ENCODE measurements around the gene GALNT18. TPM values are rescaled to one million over a fixed set of nuclear protein-coding genes. Genes with fewer than 3 reads are reported as not detected.

Gene GALNT18
- total RNA-seq, 1 experiment from 2014 or later, result 1.7 TPM

- Histone ChIP-seq H3K79me2 (ENCODE audit: insufficient read depth, low read length) (no peaks in the 10 kb centered on the region), H3K9ac (ENCODE audit: extremely low read depth, insufficient read length, low read length) (no peak overlapping the region), H3K79me1 (ENCODE audit: insufficient read depth, low read depth, low read length, poor library complexity, severe bottlenecking) (no peaks in the 10 kb centered on the region), H4K91ac (ENCODE audit: insufficient read length, low read depth, low read length) (no peak overlapping the region), H2AFZ (ENCODE audit: low read length) (no peak overlapping the region), H3K4me2 (ENCODE audit: insufficient read depth, insufficient read length, low read length) (no peak overlapping the region), H3K56ac (ENCODE audit: insufficient read length, low read depth, low read length) (no peak overlapping the region), H3K4ac (ENCODE audit: low read depth, low read length) (no peak overlapping the region), H3K14ac (ENCODE audit: insufficient read depth, low read length) (no peak overlapping the region), H3K27me3 (ENCODE audit: insufficient read depth, low read length) (peaks cover 10% of the 10 kb centered on the region; the same call in 1 of the 2 replicates), H2AK5ac (ENCODE audit: insufficient read length, low read length) (no peak overlapping the region), H4K8ac (replicated peaks; ENCODE audit: insufficient read length, low read depth, low read length) (no peak overlapping the region), H2BK5ac (ENCODE audit: insufficient read length, low read length) (no peak overlapping the region), H2BK20ac (ENCODE audit: low read depth, low read length, poor library complexity, severe bottlenecking) (no peak overlapping the region), H2BK120ac (ENCODE audit: low read depth, low read length, poor library complexity, severe bottlenecking) (no peak overlapping the region), H3K4me1 (ENCODE audit: insufficient read depth, low read length) (peaks cover 7% of the 10 kb centered on the region), H3T11ph (ENCODE audit: low read length) (no peak overlapping the region), H3K23me2 (ENCODE audit: insufficient read length, low read depth, low read length, poor library complexity, severe bottlenecking) (peaks cover 16% of the 10 kb centered on the region), H2BK15ac (ENCODE audit: low read depth, low read length) (no peak overlapping the region), H4K20me1 (ENCODE audit: control insufficient read depth, insufficient read depth, insufficient read length) (no peaks in the 10 kb centered on the region), H4K5ac (ENCODE audit: insufficient read length, low read depth, low read length) (no peak overlapping the region), H3K9me3 (ENCODE audit: control insufficient read depth, low read depth, low read length) (no peaks in the 10 kb centered on the region), H3K27ac (ENCODE audit: insufficient read length, low read depth, low read length) (no peak overlapping the region), H3K18ac (ENCODE audit: insufficient read length, low read depth, low read length) (no peak overlapping the region), H3K23ac (ENCODE audit: insufficient read length, low read depth, low read length) (no peak overlapping the region), H2BK12ac (ENCODE audit: insufficient read length, low read depth, low read length) (no peak overlapping the region)
- Mint-ChIP-seq H3K4me1 (peaks cover 58 to 60% of the 10 kb centered on the region in 2 experiments), H3K27me3 (ENCODE audit: low read depth) (peaks cover 83% of the 10 kb centered on the region), H3K9me3 (no peaks in the 10 kb centered on the region), H3K36me3 (ENCODE audit: insufficient read depth in 1 of 3, low read depth in 3 of 3) (no peaks in the 10 kb centered on the region), H3K27ac (no peak overlapping the region), H3K4me3 (no peak overlapping the region)
- WGBS (ENCODE audit: extremely low coverage, insufficient read length, low lambda C conversion rate), result no CpG with 5 or more reads among the region's 4 CpGs
- TF ChIP-seq, protein P1, sequence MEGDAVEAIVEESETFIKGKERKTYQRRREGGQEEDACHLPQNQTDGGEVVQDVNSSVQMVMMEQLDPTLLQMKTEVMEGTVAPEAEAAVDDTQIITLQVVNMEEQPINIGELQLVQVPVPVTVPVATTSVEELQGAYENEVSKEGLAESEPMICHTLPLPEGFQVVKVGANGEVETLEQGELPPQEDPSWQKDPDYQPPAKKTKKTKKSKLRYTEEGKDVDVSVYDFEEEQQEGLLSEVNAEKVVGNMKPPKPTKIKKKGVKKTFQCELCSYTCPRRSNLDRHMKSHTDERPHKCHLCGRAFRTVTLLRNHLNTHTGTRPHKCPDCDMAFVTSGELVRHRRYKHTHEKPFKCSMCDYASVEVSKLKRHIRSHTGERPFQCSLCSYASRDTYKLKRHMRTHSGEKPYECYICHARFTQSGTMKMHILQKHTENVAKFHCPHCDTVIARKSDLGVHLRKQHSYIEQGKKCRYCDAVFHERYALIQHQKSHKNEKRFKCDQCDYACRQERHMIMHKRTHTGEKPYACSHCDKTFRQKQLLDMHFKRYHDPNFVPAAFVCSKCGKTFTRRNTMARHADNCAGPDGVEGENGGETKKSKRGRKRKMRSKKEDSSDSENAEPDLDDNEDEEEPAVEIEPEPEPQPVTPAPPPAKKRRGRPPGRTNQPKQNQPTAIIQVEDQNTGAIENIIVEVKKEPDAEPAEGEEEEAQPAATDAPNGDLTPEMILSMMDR (conservative IDR thresholded peaks at IDR 0.05), result no peak
- DNase-seq, result no peak
Measured at GRCh38 chr11:11624926-11625325, 3.1 kb upstream of the GALNT18 start.
